Measurements from ENCODE around the gene SLC22A23. TPM values are rescaled to one million over a fixed set of nuclear protein-coding genes. Genes with fewer than 3 reads are reported as not detected.

The SLC22A23 gene
- polyA plus RNA-seq, 1 donor: 2.4 TPM

DNA sequence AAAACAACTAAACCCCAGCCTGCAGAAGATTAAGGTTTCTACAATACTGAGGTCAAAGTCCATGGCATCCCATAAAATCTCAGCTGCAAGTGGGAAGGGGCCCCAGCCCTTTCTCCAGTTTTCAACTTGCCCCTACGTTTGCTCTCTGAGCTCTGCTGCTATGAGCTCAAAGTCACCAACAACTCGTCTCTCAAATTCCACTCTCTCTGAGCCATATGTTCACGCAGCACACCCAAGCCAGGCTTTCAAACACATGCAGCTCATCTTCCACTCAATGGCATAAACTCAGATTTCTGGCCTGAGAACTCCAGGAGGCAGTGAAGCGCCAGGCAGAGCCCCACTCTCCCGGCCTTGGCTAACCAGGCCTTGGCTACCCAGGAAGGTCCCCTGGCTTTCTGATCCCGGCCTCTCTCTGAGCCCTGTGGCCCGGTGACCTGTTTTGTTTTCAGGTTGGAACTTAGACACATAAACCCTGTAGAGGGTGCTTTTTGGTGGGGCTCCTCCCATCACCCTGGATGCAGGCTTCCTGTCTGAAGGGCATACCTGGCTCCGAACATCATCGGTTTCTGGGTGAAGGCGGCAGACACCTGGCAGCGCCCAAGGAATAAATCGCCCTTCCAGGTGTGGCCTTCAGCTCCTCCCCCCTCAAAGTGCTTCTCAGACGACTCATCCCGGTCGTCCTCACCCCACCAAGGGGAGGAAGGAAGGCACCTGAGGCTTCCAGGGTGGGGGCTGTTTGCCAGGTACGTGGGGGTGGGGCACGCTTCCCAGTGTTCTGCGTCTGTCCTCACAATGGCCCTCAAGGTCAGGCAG, 12.4 kb downstream of the SLC22A23 start:
- no peak for DNase-seq (ENCODE audit: low read depth)

DNA sequence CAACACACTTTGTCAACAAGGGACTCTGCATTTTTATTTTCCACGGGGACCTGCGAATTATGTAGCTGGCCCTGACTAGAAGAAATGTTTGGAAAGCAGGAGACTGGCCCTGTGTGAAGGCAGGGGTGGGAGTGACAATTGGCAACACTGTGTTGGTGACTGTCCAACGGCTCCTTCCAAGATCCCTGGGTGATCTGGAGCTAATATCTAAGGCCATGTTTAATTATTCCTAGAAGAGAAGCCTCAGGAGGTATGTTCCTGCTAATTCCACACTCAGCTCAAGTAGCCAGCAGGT, 13.7 kb downstream of the SLC22A23 start:
- DNase-seq (ENCODE audit: low read depth): no peak

DNA sequence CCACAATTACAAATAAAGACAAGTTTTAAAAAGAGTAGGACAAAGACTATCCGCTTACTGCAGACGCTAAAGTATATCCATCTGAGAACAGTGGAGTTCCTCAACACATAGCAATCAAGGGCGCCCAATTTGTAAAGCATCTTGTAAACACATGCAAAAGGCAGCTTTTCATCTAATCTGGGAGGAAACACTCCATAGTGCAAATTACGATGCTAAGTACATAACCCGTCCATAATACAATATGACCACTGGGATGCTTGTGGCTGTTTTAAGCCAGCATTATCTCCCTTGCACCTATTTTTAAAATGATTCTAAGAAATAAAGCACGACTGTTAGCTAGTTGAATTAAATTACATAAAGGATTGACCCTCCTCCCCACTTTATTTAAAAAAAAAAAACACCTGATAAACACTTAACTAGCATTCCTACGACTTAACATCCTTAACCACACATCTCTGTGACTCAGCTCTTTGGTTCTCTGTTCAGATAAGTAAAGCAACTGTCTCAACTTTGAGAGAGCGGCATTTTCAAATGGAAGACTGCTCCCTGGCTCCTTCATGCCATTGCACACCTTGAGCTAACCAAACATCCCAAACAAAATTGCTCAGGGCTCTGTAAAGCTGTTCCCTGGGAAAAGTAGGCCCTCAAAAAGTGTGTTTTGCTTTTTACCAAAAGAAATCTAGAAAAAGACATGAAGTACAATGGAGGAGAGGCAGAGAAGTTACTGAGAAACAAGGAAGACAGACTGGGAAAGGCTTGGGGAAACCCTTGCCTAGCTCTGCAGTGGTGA, 14.2 kb downstream of the SLC22A23 start:
- DNase-seq (ENCODE audit: low read depth): no peak

DNA sequence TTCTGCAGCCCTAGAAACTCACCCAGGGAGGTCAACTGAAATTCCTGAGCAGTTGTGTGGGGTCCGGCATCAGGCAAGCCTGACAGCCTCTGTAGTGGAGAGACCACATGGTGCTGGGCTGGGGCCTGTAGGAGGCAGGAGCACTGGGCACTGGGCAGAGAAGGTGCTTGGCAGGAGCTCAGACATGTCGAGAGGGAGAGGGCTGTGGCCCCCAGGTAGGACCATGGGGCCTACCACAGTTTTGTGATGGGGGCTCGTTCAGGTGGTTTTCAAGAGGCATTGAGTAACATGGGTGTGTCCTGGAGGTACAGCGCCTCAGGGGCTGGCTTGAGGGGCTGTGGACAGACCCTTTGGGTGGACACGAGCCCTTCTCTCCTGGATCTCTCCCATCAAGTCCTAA, 15.9 kb downstream of the SLC22A23 start:
- DNase-seq (ENCODE audit: low read depth): no peak

DNA sequence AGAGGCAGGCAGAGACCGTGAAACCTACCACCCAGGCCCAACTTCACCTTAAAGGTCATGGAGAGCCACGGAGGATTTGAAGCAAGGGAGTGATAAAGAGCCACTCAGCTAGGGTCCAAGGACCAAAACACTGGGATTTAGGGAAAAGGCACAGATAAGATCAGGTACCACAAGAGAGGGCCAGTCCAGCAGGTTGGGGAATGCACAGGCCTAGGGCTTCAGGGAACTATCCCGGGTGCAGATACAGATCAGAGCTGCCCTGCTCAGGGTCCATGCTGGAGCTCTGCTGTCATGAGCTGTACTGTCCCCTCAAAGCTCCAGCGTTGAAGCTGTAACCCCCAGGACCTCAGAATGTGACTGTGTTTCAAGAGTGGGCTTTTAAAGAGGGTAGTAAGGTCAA, 16.9 kb downstream of the SLC22A23 start:
- DNase-seq (ENCODE audit: low read depth): no peak

DNA sequence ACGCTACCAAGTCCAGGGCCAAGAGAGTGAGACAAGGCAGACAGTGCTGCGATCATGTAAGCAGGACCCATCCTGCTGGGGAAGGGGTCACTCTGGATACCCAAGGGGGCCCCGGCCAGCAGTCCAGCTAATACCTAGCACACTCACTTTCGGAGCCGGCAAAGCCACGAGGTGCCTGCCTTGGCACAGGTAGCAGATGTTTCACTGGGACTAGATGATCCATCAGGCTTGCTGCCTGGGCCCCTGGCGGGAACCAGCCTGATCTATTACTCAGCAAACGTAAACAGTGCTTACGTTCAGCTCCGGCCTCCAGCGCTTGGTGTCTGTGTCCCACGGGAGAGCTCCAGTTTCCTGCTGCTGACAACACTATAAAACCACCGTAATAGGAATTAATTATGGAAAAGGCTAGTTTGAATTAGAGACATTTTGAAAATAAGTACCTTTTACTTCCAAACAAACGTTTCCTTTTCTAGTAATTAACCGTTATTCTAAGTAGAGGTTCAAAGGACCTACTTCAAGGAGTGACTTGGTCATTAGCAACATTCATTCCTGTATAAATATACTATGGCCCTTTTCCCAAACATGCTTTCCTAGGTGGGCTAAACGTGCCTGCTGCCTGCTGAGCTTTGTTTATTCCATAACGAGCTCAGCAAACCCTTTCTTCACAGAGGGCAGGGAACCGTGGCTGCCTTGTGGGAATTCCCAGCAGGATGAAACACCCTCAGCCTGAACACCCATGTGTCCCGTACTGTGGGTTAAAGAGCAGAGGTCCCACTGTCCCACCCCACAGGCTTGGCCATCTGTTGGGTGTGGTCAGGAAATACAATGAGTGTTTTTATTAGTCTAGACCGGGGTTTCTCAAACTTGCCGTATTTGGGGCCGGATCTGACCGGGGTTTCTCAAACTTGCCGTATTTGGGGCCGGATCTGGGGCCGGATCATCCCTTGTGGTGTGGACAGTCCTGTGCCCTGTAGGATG, 18.4 kb downstream of the SLC22A23 start:
- no peak for DNase-seq (ENCODE audit: low read depth)

DNA sequence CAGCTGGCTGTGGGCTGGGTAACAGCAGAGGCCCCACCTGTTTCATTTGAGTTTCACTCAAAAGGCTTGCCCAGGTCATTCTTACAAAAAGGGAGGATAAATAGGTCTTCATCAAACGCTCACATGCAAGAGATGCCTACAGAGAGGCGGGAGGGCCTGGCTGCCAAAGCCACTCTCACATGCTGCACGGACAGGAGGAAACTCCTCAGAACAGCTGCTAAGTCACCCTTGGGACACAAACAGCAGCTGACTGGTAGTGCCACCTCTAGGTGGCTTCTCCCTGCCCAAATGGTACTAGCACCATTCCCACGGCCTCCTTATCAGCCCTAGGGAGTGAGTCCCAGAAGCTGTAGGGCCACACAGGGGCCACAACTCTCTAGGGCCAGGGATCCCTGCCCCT, 23.8 kb downstream of the SLC22A23 start:
- no peak for DNase-seq (ENCODE audit: low read depth)

DNA sequence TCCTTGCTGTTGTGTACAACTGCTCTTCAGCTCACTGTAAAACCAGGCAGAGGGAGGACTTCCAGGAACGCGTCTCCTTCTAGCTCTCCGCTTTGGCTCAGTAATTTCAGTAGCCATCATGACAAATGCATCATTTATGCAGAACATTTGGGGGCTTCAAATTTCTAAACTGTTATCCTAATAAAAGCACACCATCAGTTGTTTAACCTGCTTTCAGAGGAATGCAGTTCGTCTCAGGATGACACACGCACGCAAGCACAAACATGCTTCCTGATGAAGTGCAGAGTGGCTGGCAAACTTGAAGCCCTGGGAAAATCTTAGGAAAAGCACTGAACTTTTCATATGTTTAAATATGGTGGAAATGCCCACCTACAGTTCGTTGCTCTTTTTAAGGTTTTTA, 24.4 kb downstream of the SLC22A23 start:
- no peak for DNase-seq (ENCODE audit: low read depth)

DNA sequence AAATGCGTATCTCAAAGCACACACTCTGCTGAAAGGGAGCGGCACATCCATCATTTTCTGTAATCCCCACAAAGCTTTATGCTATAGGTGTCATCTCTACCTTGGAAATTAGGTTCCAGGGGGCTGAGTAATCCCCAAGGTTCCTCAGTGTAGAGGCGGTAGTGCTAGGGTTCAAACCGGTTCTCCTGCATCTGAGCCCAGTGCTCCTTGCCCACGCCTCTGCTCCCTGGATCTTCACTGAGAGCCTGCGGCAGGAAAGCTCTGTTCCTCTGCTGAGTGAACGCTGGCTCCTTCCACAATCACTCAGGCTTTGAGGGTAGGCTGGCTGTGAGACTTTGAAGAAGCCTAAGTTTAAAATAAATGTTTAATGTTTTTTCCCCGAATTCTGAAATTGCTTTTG, 24.9 kb downstream of the SLC22A23 start:
- no peak for DNase-seq (ENCODE audit: low read depth)

DNA sequence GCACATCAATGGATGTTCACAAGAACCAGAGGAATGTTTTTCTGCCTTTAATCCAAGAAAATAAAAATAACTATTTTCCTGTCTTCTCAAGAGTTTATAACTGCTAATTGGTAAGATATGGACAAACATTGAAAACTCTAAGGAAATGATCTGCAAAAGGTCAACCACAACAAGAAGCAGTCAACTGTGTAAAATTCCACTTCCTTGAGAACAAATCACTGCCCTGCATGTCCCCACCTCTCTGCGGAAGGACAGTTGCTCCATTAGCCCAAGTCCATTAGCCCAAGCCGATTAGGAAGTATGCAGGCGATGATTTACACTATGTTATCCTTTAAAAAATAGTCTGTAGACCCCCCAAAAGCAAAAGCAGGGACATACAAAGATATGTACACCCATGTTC, 27.6 kb downstream of the SLC22A23 start:
- DNase-seq (ENCODE audit: low read depth): no peak

DNA sequence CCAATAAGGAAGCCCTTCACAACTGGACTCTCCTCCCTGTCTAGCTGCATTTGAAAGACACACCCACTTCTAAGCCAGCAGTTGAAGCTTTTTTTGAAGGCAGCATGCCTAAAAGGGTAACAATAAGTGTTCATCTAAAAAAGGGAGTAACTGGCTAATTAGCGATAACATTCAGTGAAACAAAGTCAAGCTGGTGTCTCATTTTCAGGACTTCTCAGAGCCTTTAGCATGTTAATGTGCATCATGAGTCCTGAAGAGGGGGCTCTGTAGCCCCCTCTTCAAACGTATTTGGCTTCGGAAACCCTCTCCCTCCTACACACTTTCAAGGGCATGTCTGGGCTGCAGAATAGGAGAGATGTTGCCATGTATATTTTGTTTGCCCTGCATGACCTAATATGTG, 28.1 kb downstream of the SLC22A23 start:
- DNase-seq (ENCODE audit: low read depth): no peak

DNA sequence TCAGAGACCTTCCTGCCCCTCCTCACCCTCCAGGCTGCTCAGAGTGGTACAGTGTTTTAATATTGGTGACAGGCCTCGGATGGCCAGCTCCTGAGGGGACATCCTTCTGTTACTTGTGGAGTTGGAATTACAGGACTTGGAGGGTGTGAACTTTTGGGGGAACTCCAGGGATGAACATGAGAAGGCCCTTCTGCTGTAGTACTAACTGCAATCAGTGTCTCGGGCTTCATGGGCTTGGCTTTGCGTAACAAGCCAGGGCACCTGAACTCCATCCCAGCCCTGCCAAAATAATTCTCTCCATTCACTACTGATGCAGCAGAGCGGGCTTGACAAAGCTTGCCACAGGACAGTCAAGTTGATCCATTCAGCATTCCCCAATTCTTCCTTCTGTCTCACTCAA, 28.6 kb downstream of the SLC22A23 start:
- no peak for DNase-seq (ENCODE audit: low read depth)

DNA sequence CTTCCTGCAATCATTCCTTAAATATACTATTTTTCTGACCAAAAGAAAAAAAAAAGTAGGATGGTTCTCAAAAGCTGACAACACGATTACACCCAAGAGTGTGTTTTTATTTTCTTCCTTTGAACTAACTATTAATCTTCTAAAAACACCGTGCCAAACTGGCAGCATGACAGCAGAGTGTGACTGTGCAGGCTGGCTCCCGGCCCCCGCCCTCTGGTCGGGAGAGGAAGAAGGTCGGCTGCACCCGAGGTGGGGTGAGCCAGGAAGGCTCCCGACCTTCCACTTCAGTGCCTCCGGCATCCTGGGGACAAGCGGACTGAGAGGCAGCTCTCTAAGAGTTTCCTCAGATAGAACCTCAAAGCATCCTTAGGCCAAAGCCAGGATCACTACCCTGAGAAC, 29.2 kb downstream of the SLC22A23 start:
- no peak for DNase-seq (ENCODE audit: low read depth)

DNA sequence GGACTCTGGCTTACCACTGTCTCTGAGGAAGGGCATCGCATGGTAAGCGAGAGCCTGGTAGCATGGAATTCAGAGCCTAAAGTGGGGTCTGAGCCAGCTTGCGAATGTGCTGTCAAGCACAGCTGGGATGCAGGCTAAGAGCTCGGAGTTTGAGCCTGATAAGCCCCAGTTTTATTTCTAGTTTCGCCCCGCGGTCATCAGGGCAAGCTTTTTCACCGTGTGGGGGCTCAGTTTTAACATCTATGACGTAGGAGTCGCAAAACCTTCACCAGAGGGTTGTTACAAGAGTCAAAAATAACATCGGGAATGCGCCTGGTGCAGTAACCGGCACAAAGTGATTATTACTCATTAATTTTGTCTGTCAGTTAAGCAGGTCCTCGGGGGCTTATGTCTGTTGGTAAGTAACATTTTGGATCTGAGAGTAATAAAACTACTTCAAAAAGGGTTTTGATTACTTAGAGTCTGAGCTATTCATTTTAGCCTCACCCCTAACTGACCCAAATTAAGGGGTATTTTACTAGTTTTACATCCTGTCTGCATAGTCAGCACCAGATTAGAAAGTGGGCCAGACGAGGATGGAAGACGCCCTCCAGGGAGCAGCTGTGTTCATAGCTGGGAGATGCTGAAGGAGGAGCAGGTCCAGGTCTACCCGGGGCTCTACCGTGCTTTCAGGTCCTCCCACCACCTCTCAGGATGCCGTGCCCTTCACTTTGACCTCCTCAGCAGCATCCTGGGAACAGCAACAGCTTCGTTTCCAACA, 29.7 kb downstream of the SLC22A23 start:
- no peak for DNase-seq (ENCODE audit: low read depth)

DNA sequence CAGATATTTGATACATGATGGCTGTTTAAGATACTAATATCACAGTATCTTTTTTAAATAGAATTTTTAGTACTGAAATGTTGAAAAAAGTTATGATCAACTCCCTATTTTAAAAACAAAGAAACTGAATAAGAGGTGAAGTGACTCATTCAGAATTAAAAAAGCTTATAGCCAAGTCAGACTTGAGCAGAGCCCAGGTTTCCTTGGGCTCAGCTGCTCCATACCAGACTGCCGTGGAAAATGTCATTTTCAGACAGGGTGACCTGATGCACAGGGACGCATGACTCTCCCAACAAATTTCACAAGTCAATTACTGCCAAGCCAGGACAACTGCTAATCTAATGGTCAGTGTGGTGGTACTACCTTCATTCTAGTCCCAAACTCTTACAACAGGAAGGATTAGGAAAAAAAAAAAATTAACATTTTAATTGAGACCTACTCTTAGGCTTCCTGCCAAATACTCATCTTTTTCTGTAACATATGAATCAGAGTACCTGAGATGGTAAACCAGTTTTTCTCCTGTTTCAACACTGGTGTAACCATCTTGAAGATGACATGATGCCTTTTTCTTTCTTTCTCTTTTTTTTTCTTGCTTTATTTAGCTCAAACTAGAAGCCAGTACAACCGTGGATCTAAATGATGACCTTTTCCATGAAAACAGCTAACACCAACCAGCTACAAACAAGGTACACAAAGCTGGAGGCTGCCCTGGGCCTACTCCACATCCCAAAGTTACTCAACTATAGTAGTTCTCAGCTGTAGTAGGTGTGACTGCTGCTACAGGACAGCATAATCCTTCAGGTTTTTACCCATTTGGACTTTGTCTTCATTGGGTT, 30.5 kb downstream of the SLC22A23 start:
- DNase-seq (ENCODE audit: low read depth): no peak

DNA sequence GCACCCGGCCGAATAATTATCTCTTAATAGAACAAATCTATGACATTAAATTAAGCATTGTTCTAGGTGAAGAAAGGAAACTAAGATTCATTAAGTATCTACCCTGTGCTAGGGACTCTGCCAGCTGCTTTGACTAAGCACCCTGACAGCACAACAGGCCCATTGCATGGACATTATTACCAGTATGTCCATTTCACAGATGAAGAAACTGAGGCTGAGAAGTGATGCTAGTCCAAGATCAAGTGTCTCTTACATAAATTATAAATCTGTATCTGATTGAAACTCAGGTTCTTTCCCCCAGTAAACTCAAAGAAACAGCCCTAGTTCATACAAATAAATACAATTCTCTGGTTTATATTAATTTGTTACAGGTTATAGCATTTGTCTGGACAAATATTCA, 31.3 kb downstream of the SLC22A23 start:
- no peak for DNase-seq (ENCODE audit: low read depth)

DNA sequence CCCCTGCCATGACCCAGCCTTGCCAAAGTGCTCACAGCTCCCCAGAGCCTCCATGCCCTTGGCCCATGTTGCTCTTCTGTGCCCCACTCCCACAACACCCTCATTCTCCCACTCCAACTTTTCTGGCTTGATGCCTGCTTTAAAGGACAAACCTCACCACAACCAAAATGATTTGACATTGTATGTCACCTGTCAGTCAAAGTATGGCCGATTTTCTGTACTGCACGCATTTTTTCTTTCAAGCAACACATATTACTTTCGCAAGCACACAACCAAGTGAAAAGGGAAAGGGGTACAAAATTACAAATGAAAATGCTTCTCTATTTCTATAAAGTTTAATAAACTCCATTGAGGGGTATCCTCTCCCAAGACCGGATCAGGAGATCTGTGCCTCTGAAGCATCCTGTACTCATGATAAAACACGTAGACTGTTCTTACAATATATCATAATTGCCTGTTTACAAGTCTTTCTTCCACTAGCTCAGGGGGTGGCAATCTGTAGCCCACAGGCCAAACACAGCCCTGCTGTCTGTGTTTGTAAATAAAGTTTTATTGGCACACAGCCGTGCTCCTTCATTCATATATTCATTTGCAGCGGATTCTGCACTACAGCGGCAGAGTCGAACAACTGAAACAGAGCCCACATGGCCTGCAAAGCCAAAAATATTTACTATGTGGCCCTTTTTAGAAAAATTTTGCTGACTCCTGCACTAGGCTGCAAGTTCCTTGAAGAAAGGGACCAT, 32.5 kb downstream of the SLC22A23 start:
- no peak for DNase-seq (ENCODE audit: low read depth)

DNA sequence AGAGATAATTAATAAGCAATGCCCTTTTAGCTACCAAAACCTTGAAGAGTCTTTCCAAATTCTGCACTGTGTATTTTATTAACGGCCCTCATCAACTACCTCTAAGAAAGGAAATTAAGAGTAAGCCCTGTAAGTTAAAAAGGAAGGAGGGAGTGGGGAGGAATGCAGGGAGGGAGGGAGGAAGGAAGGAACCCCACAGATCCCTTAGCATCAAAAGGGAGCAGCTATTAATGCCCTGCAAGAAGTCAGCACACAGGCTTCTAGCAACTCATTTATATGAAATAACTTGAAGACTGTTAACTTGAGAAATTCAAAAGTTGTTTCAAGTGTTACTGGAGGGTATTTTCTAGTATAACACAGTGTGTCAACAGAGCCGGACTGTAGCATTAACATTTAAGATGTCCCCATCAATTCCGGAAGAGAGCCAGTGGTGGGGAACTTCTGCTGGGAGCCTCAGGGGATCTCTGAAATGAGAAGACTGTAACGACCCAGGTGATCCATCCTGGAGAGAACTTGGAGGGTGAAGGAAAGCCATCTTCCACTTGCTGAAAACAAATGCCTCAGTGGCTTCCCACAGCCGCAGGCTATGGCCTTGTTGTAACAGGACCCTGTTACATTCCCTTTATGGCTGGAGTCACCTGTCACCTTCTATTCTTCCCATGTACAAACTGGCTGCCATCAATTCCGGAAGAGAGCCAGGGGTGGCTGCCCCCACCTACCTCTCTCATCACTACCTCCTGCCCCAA, 33.2 kb downstream of the SLC22A23 start:
- DNase-seq (ENCODE audit: low read depth): no peak

DNA sequence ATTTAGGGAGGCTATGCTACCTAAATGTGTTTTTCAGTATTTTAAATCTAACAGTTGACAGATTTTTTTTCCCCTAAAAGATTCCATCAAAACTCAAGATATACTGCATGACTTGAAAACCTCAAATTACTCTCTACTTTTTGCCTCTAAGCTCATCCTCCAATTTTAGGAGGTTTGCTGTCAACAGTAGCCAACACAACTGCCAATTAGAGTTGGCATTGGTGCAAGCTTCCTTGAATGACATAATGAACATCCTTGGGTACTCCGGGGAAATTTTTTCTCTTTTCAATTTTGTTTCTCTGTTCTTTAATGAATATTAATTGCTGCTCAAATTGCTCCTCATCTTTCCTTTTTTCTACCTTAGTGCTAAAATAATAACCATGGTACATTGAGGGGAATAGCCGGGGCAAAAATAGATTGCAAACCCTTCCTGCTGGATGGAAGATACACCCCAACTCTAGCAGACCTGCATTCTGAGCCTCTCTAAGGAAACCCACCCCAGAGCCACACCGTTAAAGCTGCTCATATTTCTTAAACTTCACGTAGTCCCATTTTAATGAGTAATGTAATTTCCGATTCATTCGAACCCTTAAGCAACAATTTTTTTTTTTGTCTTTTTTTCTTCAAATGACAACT, 34.3 kb downstream of the SLC22A23 start:
- DNase-seq (ENCODE audit: low read depth): no peak

All from forelimb muscle (tissue), 1 donor.